Left ventricle myocardium superior (tissue), 1 donor: Measurements from ENCODE around the gene BAIAP2. TPM values are rescaled to one million over a fixed set of nuclear protein-coding genes. Genes with fewer than 3 reads are reported as not detected.
"Not testable (repeated sequence)": the region's sequence is repeated elsewhere in the genome, so short reads cannot be mapped to it uniquely, and the experiment has no call there.

Source experiments
- ATAC-seq: fragments of 200-7000 bp; cut with Tn5 transposase; one replicate; pipeline ENCODE4 v1.9.1; 2020; ENCODE audit warnings: mild to moderate bottlenecking, moderate library complexity
- DNase-seq: peaks from one replicate; pipeline ENCODE4 v3.0.0-alpha.2; 2020
- intact Hi-C: fragments of 100-400 bp; cut with micrococcal nuclease; formaldehyde crosslinking; loops from one replicate; pipeline ENCODE4 v1.11.0; 2022
- total RNA-seq: library from RNA; stranded (reverse); fragmentation: NEBNext Ultra II Directional; extraction: Animal tissue kit (Norgen Biotek cat#: 25700); gene quantifications from one replicate; pipeline ENCODE4 v1.2.1, GENCODE V29; 2021
- donor health status: DM: no; HTN: yes; CAD: no; lungs with severe emphysema.

BAIAP2 gene
- total RNA-seq, 1 donor from 2014 or later: 32.7 TPM

GRCh38 chr17:80999536-81000333 lies 35.2 kb upstream of the BAIAP2 start:
- ATAC-seq: no peak
- intact Hi-C loops: no loop called here
- DNase-seq: no peak

- ATAC-seq (no peak), DNase-seq (no peak)
- intact Hi-C loops: no loop called here
Observed at GRCh38 chr17:81000334-81000630, 34.7 kb upstream of the BAIAP2 start.

- peak; percentile 53 for ATAC-seq
- peak; percentile 20 for DNase-seq
- intact Hi-C loops: no loop called here
Observed at GRCh38 chr17:81000631-81001357, 34.2 kb upstream of the BAIAP2 start.

GRCh38 chr17:81002013-81002384 lies 33.0 kb upstream of the BAIAP2 start:
- ATAC-seq: no peak
- intact Hi-C loops: no loop called here
- DNase-seq: no peak

- ATAC-seq: peak; percentile 48
- intact Hi-C loops: no loop called here
Observed at GRCh38 chr17:81002409-81003361, 32.3 kb upstream of the BAIAP2 start.

GRCh38 chr17:81003711-81004475 lies 31.1 kb upstream of the BAIAP2 start:
- intact Hi-C loops: no loop called here
- ATAC-seq: peak; percentile 3
- peak; percentile 27 for DNase-seq

More at GRCh38 chr17:81002409-81003361, 32.3 kb upstream of the BAIAP2 start:
- DNase-seq: peak; percentile 73

- ATAC-seq (no peak), DNase-seq (no peak)
- intact Hi-C loops: no loop called here
Observed at GRCh38 chr17:81006891-81007290, 28.1 kb upstream of the BAIAP2 start.

GRCh38 chr17:81008140-81008539 lies 26.8 kb upstream of the BAIAP2 start:
- ATAC-seq (no peak), DNase-seq (no peak)
- intact Hi-C loops: no loop called here

- intact Hi-C loops: no loop called here
- ATAC-seq: no peak
- peak; percentile 20 for DNase-seq
Observed at GRCh38 chr17:81009136-81009535, 25.8 kb upstream of the BAIAP2 start.

- ATAC-seq (no peak), DNase-seq (no peak)
- intact Hi-C loops: no loop called here
Observed at GRCh38 chr17:81010935-81011334, 24.0 kb upstream of the BAIAP2 start.

- intact Hi-C loops: no loop called here
- no peak for DNase-seq
- ATAC-seq: no peak
Observed at GRCh38 chr17:81011951-81012350, 23.0 kb upstream of the BAIAP2 start.

- ATAC-seq (no peak), DNase-seq (peak; percentile 11)
- intact Hi-C loops: no loop called here
Observed at GRCh38 chr17:81012574-81013447, 22.1 kb upstream of the BAIAP2 start.

GRCh38 chr17:81013642-81014041 lies 21.3 kb upstream of the BAIAP2 start:
- intact Hi-C loops: no loop called here
- no peak for ATAC-seq
- no peak for DNase-seq

GRCh38 chr17:81015136-81015535 lies 19.8 kb upstream of the BAIAP2 start:
- ATAC-seq: no peak
- intact Hi-C loops: no loop called here
- DNase-seq: no peak

- ATAC-seq: no peak
- no peak for DNase-seq
- intact Hi-C loops: no loop called here
Observed at GRCh38 chr17:81016575-81016974, 18.4 kb upstream of the BAIAP2 start.

- DNase-seq: peak; percentile 10
- ATAC-seq, intact Hi-C loops: not testable (repeated sequence)
Observed at GRCh38 chr17:81017330-81017729, 17.6 kb upstream of the BAIAP2 start.

GRCh38 chr17:81018044-81018802 lies 16.7 kb upstream of the BAIAP2 start:
- intact Hi-C loops: no loop called here
- peak; percentile 53 for ATAC-seq
- peak; percentile 46 for DNase-seq
